ENCODE results near the gene NCS1. TPM values are rescaled to one million over a fixed set of nuclear protein-coding genes. Genes with fewer than 3 reads are reported as not detected.
A peak's percentile ranks its signal among the peaks of the same experiment; 100 is the strongest.

The NCS1 gene
- total RNA-seq, 1 donor from 2014 or later: 20.1 TPM

DNA sequence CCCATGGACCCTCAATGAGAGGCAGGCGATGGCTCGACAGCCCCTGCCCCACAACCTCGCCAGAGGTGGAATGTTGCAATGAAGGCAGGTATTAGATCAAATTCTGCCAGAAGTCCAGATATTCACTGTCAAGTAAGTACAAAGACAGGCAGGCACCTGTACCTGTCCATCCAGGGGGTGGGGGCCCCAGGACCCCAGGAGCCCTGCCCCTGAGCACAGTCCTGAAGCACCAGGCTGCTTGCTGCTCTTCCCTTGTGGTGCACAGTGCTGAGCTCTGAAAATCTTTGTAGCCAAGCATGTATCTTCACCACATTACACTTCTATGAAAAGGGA lies 67.1 kb downstream of the NCS1 start:
- Mint-ChIP-seq H3K27me3 (ENCODE audit: unreplicated experiment) (no peaks in the 10 kb centered on the region), H3K27ac (ENCODE audit: unreplicated experiment) (no peak overlapping the region), H3K4me3 (ENCODE audit: unreplicated experiment) (no peak overlapping the region), H3K4me1 (ENCODE audit: unreplicated experiment) (peaks cover 22% of the 10 kb centered on the region), H3K9me3 (ENCODE audit: unreplicated experiment) (no peaks in the 10 kb centered on the region), H3K36me3 (ENCODE audit: low read depth, unreplicated experiment) (no peaks in the 10 kb centered on the region)
- TF ChIP-seq, protein P1, sequence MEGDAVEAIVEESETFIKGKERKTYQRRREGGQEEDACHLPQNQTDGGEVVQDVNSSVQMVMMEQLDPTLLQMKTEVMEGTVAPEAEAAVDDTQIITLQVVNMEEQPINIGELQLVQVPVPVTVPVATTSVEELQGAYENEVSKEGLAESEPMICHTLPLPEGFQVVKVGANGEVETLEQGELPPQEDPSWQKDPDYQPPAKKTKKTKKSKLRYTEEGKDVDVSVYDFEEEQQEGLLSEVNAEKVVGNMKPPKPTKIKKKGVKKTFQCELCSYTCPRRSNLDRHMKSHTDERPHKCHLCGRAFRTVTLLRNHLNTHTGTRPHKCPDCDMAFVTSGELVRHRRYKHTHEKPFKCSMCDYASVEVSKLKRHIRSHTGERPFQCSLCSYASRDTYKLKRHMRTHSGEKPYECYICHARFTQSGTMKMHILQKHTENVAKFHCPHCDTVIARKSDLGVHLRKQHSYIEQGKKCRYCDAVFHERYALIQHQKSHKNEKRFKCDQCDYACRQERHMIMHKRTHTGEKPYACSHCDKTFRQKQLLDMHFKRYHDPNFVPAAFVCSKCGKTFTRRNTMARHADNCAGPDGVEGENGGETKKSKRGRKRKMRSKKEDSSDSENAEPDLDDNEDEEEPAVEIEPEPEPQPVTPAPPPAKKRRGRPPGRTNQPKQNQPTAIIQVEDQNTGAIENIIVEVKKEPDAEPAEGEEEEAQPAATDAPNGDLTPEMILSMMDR (IDR thresholded peaks at IDR 0.05; ENCODE audit: unreplicated experiment): no peak
- DNase-seq (ENCODE audit: low spot score): no peak

DNA sequence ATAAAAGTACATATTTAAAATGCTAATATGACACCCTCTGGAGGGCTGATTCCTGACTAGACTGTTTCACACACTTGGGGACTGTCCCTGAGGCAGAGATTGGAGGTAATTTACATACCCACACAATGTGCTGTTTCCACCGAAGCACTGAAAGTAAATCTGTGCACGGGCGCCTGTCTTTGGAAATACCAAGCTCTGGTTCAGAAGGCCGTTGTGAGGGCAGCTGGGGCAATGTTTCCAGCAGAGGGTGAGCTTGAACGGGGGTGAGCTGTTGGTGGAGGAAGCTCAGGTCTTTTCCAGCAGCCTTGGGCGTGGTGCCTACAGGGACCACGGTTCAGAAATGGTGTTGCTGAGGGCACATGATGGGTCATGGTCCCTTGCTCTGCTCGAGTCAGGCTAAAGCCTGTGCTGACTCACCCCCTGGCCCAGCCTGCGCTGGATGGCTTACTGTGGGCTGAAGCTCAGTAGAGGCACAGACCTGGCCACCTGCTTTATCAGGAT lies 67.6 kb downstream of the NCS1 start:
- Mint-ChIP-seq H3K36me3 (ENCODE audit: low read depth, unreplicated experiment) (no peaks in the 10 kb centered on the region), H3K4me1 (ENCODE audit: unreplicated experiment) (peaks cover 22% of the 10 kb centered on the region), H3K27me3 (ENCODE audit: unreplicated experiment) (peaks cover 2% of the 10 kb centered on the region), H3K27ac (ENCODE audit: unreplicated experiment) (no peak overlapping the region), H3K9me3 (ENCODE audit: unreplicated experiment) (no peaks in the 10 kb centered on the region), H3K4me3 (ENCODE audit: unreplicated experiment) (no peak overlapping the region)
- no peak for DNase-seq (ENCODE audit: low spot score)
- TF ChIP-seq, protein P1 (IDR thresholded peaks at IDR 0.05; ENCODE audit: unreplicated experiment): no peak

DNA sequence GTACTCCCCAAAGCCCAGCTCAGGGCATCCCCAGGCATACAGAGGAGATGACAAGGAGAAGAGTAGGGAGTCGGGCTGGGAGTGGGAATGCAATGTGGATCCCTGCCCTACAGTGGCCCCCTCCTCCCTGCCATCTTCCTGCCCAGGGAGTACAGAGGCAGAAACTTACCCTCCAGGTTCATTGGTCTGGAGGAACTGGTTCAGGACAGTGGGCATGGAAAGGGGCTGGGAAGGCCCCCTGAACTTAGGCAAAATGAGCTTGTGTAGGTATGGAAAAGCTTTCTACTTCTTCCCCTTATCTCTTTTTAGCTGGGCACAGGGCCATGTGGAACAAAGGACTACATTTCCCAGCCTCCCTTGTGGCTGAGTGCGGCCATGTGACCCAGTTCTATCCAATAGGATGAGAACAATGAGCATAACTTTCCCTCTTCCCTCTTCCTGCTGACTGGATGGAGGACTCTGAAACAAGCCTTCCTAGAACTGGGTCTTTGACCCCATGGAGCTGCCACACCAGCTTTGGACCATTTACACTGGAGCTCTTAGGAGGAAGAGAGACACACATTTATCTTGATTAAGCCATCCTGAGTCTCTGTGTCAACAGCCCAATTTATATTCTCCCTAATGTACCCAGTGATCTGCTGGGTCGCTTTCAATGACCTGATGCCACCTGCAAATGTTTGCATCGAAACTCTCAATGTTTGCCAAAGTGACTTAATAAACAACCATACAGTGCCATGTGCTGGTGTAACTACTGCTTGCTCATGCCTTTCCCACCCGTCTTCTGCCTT lies 68.4 kb downstream of the NCS1 start:
- Mint-ChIP-seq H3K4me3 (ENCODE audit: unreplicated experiment) (no peak overlapping the region), H3K36me3 (ENCODE audit: low read depth, unreplicated experiment) (no peaks in the 10 kb centered on the region), H3K27me3 (ENCODE audit: unreplicated experiment) (peaks cover 2% of the 10 kb centered on the region), H3K27ac (ENCODE audit: unreplicated experiment) (no peak overlapping the region), H3K4me1 (ENCODE audit: unreplicated experiment) (peaks cover 22% of the 10 kb centered on the region), H3K9me3 (ENCODE audit: unreplicated experiment) (no peaks in the 10 kb centered on the region)
- DNase-seq (ENCODE audit: low spot score): peak; percentile 51
- TF ChIP-seq, protein P1 (IDR thresholded peaks at IDR 0.05; ENCODE audit: unreplicated experiment): no peak

DNA sequence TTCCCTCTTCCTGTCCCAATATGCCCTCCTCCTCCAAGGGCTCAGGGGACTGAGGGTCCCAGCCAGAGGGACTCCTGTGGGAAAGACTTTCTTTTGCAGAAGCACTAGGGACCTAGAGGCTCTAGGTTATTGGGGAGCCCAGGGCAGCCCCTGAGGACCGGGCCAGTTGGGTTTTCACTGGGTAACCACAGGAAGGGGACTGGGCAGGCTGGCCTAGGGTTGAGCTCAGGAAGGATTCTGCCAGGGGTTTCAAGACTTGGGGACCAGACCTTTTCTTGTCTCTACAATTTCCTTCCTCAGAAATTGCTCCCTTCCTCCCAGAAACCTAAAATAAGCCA lies 69.0 kb downstream of the NCS1 start:
- Mint-ChIP-seq H3K9me3 (ENCODE audit: unreplicated experiment) (no peaks in the 10 kb centered on the region), H3K36me3 (ENCODE audit: low read depth, unreplicated experiment) (no peaks in the 10 kb centered on the region), H3K4me3 (ENCODE audit: unreplicated experiment) (no peak overlapping the region), H3K4me1 (ENCODE audit: unreplicated experiment) (peaks cover 18% of the 10 kb centered on the region), H3K27me3 (ENCODE audit: unreplicated experiment) (peaks cover 2% of the 10 kb centered on the region), H3K27ac (ENCODE audit: unreplicated experiment) (no peak overlapping the region)
- TF ChIP-seq, protein P1 (IDR thresholded peaks at IDR 0.05; ENCODE audit: unreplicated experiment): no peak
- DNase-seq (ENCODE audit: low spot score): no peak

DNA sequence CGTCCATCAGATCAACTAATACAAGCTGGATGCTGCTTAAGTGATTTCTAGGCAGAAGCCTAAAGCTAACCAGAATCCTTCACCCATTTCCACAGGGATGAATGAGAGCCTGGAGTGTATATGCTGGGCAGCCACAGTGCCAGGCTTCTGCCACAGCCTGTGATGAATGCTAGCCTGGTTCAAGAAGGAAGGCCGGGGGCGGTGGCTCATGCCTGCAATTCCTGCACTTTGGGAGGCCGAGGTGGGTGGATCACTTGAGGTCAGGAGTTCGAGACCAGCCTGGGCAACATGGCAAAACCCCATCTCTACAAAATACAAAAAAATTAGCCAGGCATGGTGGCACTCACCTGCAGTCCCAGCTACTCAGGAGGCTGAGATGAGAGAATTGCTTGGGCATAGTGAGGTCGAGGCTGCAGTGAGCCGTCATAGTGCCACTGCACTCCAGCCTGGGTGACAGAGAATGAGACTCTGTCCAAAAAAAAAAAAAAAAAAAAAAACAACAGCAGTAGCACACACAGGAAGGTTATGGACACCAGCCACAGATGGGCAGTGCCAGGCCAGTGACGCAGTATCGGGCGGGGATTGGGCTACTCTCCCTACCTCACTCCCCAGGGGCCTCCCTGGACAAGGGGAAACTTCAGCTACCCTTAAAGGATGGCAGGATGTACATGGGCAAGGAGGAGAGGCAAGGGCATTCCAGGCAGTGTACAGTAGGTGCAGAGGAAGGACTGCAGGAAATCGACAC lies 70.2 kb downstream of the NCS1 start:
- TF ChIP-seq, protein P1 (IDR thresholded peaks at IDR 0.05; ENCODE audit: unreplicated experiment): no peak
- no peak for DNase-seq (ENCODE audit: low spot score)
- peaks cover 2% of the 10 kb centered on the region for H3K27me3 Mint-ChIP-seq (ENCODE audit: unreplicated experiment)
- peak overlapping the region; percentile 53 for H3K4me3 Mint-ChIP-seq (ENCODE audit: unreplicated experiment)
- peak overlapping the region; percentile 66 for H3K27ac Mint-ChIP-seq (ENCODE audit: unreplicated experiment)
- no peaks in the 10 kb centered on the region for H3K36me3 Mint-ChIP-seq (ENCODE audit: low read depth, unreplicated experiment)
- H3K4me1 Mint-ChIP-seq (ENCODE audit: unreplicated experiment): peaks cover 10% of the 10 kb centered on the region
- no peaks in the 10 kb centered on the region for H3K9me3 Mint-ChIP-seq (ENCODE audit: unreplicated experiment)

Measured in endothelial cell (in vitro differentiated cells).